ENCODE data around the gene CENPX. TPM values are rescaled to one million over a fixed set of nuclear protein-coding genes. Genes with fewer than 3 reads are reported as not detected.

The CENPX gene
- polyA plus RNA-seq, 1 donor (not counting 4 experiments of a cell fraction or from before 2014, with no cell fraction given): 48.2 TPM

DNA sequence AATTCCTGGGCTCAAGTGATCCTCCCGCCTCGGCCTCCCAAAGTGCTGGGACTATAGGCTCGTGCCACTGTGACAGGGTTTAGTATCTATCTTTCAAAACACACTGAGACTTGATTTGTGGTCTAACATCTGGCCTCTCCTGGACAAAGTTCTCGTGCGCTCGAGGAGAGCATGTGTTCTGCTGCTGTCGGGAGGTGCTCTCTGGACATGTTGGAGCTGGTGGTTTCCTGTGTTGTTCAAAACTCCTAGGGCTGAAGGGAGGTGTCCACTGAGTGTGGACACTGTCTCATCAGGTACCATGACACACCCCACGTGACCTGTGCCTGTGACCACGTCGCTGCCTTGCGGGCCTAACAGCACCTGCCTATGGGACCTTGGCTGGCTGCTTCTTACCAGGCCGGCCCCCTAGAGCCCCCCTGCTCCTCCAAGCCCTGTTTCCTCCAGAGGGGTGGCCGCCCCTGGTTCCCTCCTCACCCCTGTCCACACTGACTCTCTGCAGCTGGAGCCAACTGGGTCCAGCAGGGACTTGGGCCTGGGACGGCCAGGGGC lies 23.3 kb upstream of the CENPX start:
- Histone ChIP-seq H3K4me1 (ENCODE audit: control insufficient read depth, extremely low read depth, insufficient read depth, low read length) (peaks cover 5% of the 10 kb centered on the region), H3K9ac (ENCODE audit: control insufficient read depth, extremely low read depth, insufficient read depth, low read length) (no peak overlapping the region), H3K4me2 (ENCODE audit: control insufficient read depth, extremely low read depth, insufficient read depth, low read depth, low read length) (no peak overlapping the region), H3K4me3 (ENCODE audit: control insufficient read depth in 2 of 3, extremely low read depth in 1 of 3, insufficient read depth in 2 of 3, low read depth in 1 of 3, low read length in 3 of 3) (no peak overlapping the region), H3K9me3 (ENCODE audit: control insufficient read depth, low read depth, low read length) (no peaks in the 10 kb centered on the region), H3K79me2 (ENCODE audit: control insufficient read depth, insufficient read depth, low read length) (peaks cover 6% of the 10 kb centered on the region), H3K9me1 (ENCODE audit: control insufficient read depth, extremely low read depth, insufficient read depth, low read length) (no peaks in the 10 kb centered on the region), H2AFZ (ENCODE audit: control insufficient read depth, low read length) (no peak overlapping the region), H3K36me3 (ENCODE audit: control insufficient read depth in 2 of 2, extremely low read depth in 1 of 2, insufficient read depth in 2 of 2, low read length in 2 of 2) (peaks cover 5 to 10% of the 10 kb centered on the region in 2 experiments), H3K27ac (ENCODE audit: control insufficient read depth, insufficient read depth, low read length) (no peak overlapping the region), H4K20me1 (ENCODE audit: control insufficient read depth, extremely low read depth, insufficient read depth, low read length) (no peaks in the 10 kb centered on the region), H3K27me3 (ENCODE audit: control insufficient read depth, extremely low read depth, insufficient read depth, low read length) (no peaks in the 10 kb centered on the region)
- DNase-seq (ENCODE audit: low read depth, low spot score): no peak
- dilution Hi-C loops (cut with MboI; ENCODE audit: extremely low pct_ligation_motif_present, low sequenced_read_pairs): no loop called here
- no peak for FAIRE-seq
- TF ChIP-seq, protein P1, sequence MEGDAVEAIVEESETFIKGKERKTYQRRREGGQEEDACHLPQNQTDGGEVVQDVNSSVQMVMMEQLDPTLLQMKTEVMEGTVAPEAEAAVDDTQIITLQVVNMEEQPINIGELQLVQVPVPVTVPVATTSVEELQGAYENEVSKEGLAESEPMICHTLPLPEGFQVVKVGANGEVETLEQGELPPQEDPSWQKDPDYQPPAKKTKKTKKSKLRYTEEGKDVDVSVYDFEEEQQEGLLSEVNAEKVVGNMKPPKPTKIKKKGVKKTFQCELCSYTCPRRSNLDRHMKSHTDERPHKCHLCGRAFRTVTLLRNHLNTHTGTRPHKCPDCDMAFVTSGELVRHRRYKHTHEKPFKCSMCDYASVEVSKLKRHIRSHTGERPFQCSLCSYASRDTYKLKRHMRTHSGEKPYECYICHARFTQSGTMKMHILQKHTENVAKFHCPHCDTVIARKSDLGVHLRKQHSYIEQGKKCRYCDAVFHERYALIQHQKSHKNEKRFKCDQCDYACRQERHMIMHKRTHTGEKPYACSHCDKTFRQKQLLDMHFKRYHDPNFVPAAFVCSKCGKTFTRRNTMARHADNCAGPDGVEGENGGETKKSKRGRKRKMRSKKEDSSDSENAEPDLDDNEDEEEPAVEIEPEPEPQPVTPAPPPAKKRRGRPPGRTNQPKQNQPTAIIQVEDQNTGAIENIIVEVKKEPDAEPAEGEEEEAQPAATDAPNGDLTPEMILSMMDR (optimal IDR thresholded peaks at IDR 0.05 in 1 of 3, IDR thresholded peaks at IDR 0.05 in 1 of 3, conservative IDR thresholded peaks at IDR 0.05 in 1 of 3; ENCODE audit: extremely low read depth in 1 of 3, insufficient read depth in 2 of 3, low read length in 3 of 3): no peak
- no peak for TF ChIP-seq EZH2 (IDR thresholded peaks at IDR 0.05; ENCODE audit: low read length)

- Histone ChIP-seq H3K4me1 (ENCODE audit: control insufficient read depth, extremely low read depth, insufficient read depth, low read length) (no peaks in the 10 kb centered on the region), H3K27me3 (ENCODE audit: control insufficient read depth, extremely low read depth, insufficient read depth, low read length) (no peaks in the 10 kb centered on the region), H4K20me1 (ENCODE audit: control insufficient read depth, extremely low read depth, insufficient read depth, low read length) (no peaks in the 10 kb centered on the region), H3K4me2 (ENCODE audit: control insufficient read depth, extremely low read depth, insufficient read depth, low read depth, low read length) (no peak overlapping the region), H3K36me3 (ENCODE audit: control insufficient read depth in 2 of 2, extremely low read depth in 1 of 2, insufficient read depth in 2 of 2, low read length in 2 of 2) (peaks cover 4% of the 10 kb centered on the region in 2 experiments), H3K9me1 (ENCODE audit: control insufficient read depth, extremely low read depth, insufficient read depth, low read length) (no peaks in the 10 kb centered on the region), H3K79me2 (ENCODE audit: control insufficient read depth, insufficient read depth, low read length) (no peaks in the 10 kb centered on the region), H3K4me3 (ENCODE audit: control insufficient read depth in 2 of 3, extremely low read depth in 1 of 3, insufficient read depth in 2 of 3, low read depth in 1 of 3, low read length in 3 of 3) (no peak overlapping the region), H2AFZ (ENCODE audit: control insufficient read depth, low read length) (no peak overlapping the region), H3K9me3 (ENCODE audit: control insufficient read depth, low read depth, low read length) (no peaks in the 10 kb centered on the region), H3K27ac (ENCODE audit: control insufficient read depth, insufficient read depth, low read length) (no peak overlapping the region), H3K9ac (ENCODE audit: control insufficient read depth, extremely low read depth, insufficient read depth, low read length) (no peak overlapping the region)
- FAIRE-seq (no peak), DNase-seq (ENCODE audit: low read depth, low spot score) (no peak)
- TF ChIP-seq, protein P1 (optimal IDR thresholded peaks at IDR 0.05 in 1 of 3, IDR thresholded peaks at IDR 0.05 in 1 of 3, conservative IDR thresholded peaks at IDR 0.05 in 1 of 3; ENCODE audit: extremely low read depth in 1 of 3, insufficient read depth in 2 of 3, low read length in 3 of 3): no peak
- TF ChIP-seq EZH2 (IDR thresholded peaks at IDR 0.05; ENCODE audit: low read length): no peak
- dilution Hi-C loops (cut with MboI; ENCODE audit: extremely low pct_ligation_motif_present, low sequenced_read_pairs): no loop called here
Measured at GRCh38 chr17:82043507-82043906, 20.8 kb upstream of the CENPX start.
